IMR-90 (cell line): Measurements from ENCODE around the gene DDX52. TPM values are rescaled to one million over a fixed set of nuclear protein-coding genes. Genes with fewer than 3 reads are reported as not detected.

Experiments
- CEBPB ChIP-seq: IDR thresholded peaks from 2 replicates; pipeline ENCODE4 v1.6.1; 2012; ENCODE audit warnings: low read depth, low read length, improper control_type of control experiment
- MAFK ChIP-seq: IDR thresholded peaks from 2 replicates; pipeline ENCODE4 v1.6.1; 2012; ENCODE audit warnings: low read depth, low read length, improper control_type of control experiment
- SMC3 ChIP-seq: fragments of 150-350 bp; IDR thresholded peaks from 2 replicates; pipeline ENCODE4 v1.6.1; 2016; ENCODE audit warnings: low read depth, mild to moderate bottlenecking, antibody characterized with exemption, low read length, moderate library complexity
- polyA plus RNA-seq, 3 experiments: library from polyadenylated mRNA; depleted of rRNA; stranded (reverse); fragments of >200 nt; gene quantifications; 2 replicates each; pipeline ENCODE4 v1.2.3, GENCODE V29; 2012; ENCODE audit warnings: low replicate concordance in 1 of 3
- total RNA-seq: library from RNA; depleted of rRNA; stranded (reverse); fragments of >200 nt; gene quantifications from 2 replicates; pipeline ENCODE4 v1.2.3, GENCODE V29; 2012

The DDX52 gene
- total and polyA plus RNA-seq, 2 of the 4 experiments (the other 2 are of a cell fraction): 12.5 to 26.7 TPM

DNA sequence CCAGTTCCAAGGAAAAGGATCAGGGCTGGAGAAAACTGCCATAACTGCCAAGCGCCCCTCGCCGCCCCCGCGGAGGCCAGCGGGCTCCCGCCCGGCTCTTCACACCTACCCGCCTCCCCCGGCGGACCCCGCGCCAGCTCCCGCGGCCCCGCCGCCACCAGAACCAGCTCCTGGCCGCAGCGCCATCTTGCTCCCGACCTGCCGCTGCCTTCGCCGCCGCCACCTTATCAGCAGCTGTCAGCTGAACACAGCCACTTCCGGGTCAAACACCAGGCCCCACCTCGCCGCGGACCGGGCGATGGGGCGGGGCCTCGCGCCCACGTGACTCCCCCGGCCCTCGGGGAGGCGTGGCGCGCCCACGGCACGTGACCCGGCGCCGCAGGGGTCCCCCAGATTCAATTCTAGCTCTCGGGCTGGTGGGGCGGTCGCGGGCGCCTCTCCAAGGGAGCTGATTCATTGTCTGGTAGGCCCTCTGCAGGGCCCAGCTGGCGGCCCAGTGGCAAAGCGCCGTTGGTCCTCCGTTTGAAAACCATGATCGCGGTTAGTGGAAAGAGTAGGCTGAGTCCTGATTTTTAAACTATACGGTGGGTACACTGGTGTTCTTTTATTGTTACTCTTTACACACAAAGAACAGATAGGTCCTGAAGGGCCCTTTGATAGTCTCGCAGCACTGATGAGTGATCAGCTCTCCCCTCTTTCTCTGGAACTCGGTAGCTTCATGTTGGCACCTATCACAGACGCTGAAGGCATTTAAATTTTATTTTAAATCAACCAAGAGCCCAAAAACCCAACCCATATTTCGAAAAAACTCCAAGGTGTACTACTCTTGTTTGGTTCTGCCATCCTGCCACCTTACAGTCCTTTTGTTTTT lies 33.8 kb downstream of the DDX52 start, which contains the start of gene SYNRG (continued):
- no peak for TF ChIP-seq CEBPB
- no peak for TF ChIP-seq MAFK
- TF ChIP-seq SMC3: no peak
